Measurements from ENCODE around the gene SLC26A9. TPM values are rescaled to one million over a fixed set of nuclear protein-coding genes. Genes with fewer than 3 reads are reported as not detected.
A peak's percentile ranks its signal among the peaks of the same experiment; 100 is the strongest.

Gene SLC26A9
- not detected for polyA plus RNA-seq (2013, experiment 1 of 2; ENCODE audit: insufficient read length)
- polyA plus RNA-seq (2013, experiment 2 of 2; ENCODE audit: insufficient read length) = 0.02 TPM

GRCh38 chr1:205943245-205943644 is at the start of gene SLC26A9:
Gene SLC26A9, minus strand, starts transcription at chr1:205943456. Its CDS starts 7,636 bp downstream, at chr1:205935820.
- DNase-seq = no peak

- no peak for DNase-seq
Measured at GRCh38 chr1:205992218-205992882, 49.1 kb upstream of the SLC26A9 start.

GRCh38 chr1:205991237-205991636 is 48.0 kb upstream of the SLC26A9 start:
- peak; percentile 58 for DNase-seq

GRCh38 chr1:205990226-205990625 is 47.0 kb upstream of the SLC26A9 start:
- DNase-seq = no peak

GRCh38 chr1:205989786-205990185 is 46.5 kb upstream of the SLC26A9 start:
- no peak for DNase-seq

- no peak for DNase-seq
Measured at GRCh38 chr1:205988585-205988995, 45.3 kb upstream of the SLC26A9 start.

GRCh38 chr1:205986861-205987260 is 43.6 kb upstream of the SLC26A9 start:
- DNase-seq = no peak

- no peak for DNase-seq
Measured at GRCh38 chr1:205986292-205986691, 43.0 kb upstream of the SLC26A9 start.

GRCh38 chr1:205985330-205986005 is 42.2 kb upstream of the SLC26A9 start:
- DNase-seq = no peak

- peak; percentile 60 for DNase-seq
Measured at GRCh38 chr1:205983925-205984725, 40.9 kb upstream of the SLC26A9 start.

GRCh38 chr1:205981257-205981656 is 38.0 kb upstream of the SLC26A9 start:
- no peak for DNase-seq

GRCh38 chr1:205980237-205980870 is 37.1 kb upstream of the SLC26A9 start:
- DNase-seq = no peak

GRCh38 chr1:205979301-205979700 is 36.0 kb upstream of the SLC26A9 start:
- DNase-seq = no peak

GRCh38 chr1:205978676-205979075 is 35.4 kb upstream of the SLC26A9 start:
- DNase-seq = no peak

GRCh38 chr1:205977402-205978014 is 34.3 kb upstream of the SLC26A9 start:
- peak; percentile 82 for DNase-seq

- peak; percentile 67 for DNase-seq
Measured at GRCh38 chr1:205976708-205977401, 33.6 kb upstream of the SLC26A9 start.

GRCh38 chr1:205976036-205976435 is 32.8 kb upstream of the SLC26A9 start:
- no peak for DNase-seq

- DNase-seq = no peak
Measured at GRCh38 chr1:205975387-205975998, 32.2 kb upstream of the SLC26A9 start.

GRCh38 chr1:205974712-205975111 is 31.5 kb upstream of the SLC26A9 start:
- no peak for DNase-seq

- no peak for DNase-seq
Measured at GRCh38 chr1:205973377-205974232, 30.3 kb upstream of the SLC26A9 start.
